GM12878 (cell line): ENCODE results near the gene ZC3H10. TPM values are rescaled to one million over a fixed set of nuclear protein-coding genes. Genes with fewer than 3 reads are reported as not detected.
A peak's percentile ranks its signal among the peaks of the same experiment; 100 is the strongest.

Experiments used
- ATAC-seq: fragments of 200-7000 bp; cut with Tn5 transposase; 3 replicates; pipeline ENCODE4 v1.9.1; 2020; ENCODE audit warnings: mild to moderate bottlenecking, moderate library complexity
- BruUV-seq: library from RNA; stranded (reverse); fragments of 400-500 nt; replicated peaks from 2 replicates; lab custom pipeline; 2021; lab: Mats Ljungman, UMichigan
- CTCF ChIA-PET: fragments of 300-600 bp; sonication (Branson Sonifier 250); formaldehyde crosslinking; extraction: SDS; loops from one replicate; lab custom pipeline; 2021; ENCODE audit warnings: inconsistent platforms; lab: Yijun Ruan, JAX
- POLR2A ChIA-PET: fragments of 350-600 bp; formaldehyde crosslinking; extraction: SDS; loops from one replicate; lab custom pipeline; 2021; ENCODE audit warnings: inconsistent platforms; lab: Charles Lee
- RAD21 ChIA-PET: fragments of 300-600 bp; sonication (Branson Sonifier 250); formaldehyde crosslinking; loops from one replicate; lab custom pipeline; 2023; ENCODE audit warnings: antibody characterized with exemption; ENCODE audit not compliant: unreplicated experiment; lab: Charles Lee
- SMC1A ChIA-PET: fragments of 300-600 bp; sonication (Branson Sonifier 250); formaldehyde crosslinking; loops from one replicate; lab custom pipeline; 2023; ENCODE audit not compliant: unreplicated experiment, uncharacterized antibody; lab: Charles Lee
- DNase-seq: peaks from one replicate; pipeline ENCODE4 v3.0.0-alpha.2; 2011; ENCODE audit warnings: low read depth, low spot score
- FAIRE-seq: peaks from 3 replicates; lab custom pipeline; 2011; peaks lifted over from hg19 to GRCh38; lab: Jason Lieb, UNC
- H2AFZ ChIP-seq: 2 replicates; pipeline ENCODE4 v1.6.0; 2011; ENCODE audit warnings: low read depth, low read length, control low read depth; ENCODE audit not compliant: control insufficient read depth
- H3K27ac ChIP-seq: 2 replicates; pipeline ENCODE4 v1.5.1; 2011; ENCODE audit warnings: control low read depth; ENCODE audit not compliant: control insufficient read depth, insufficient read depth
- H3K27me3 ChIP-seq, 2 experiments: replicated peaks in 1 of 2; 2 replicates each; pipeline versions ENCODE4 v1.6.0 to v1.6.1; 2011; ENCODE audit warnings: low read length in 1 of 2; ENCODE audit not compliant: control insufficient read depth in 2 of 2, insufficient read depth in 2 of 2
- H3K36me3 ChIP-seq, 2 experiments: 2 replicates each; pipeline ENCODE4 v1.5.1; 2011; ENCODE audit warnings: low read length in 1 of 2; ENCODE audit not compliant: control insufficient read depth in 2 of 2, insufficient read depth in 2 of 2
- H3K4me1 ChIP-seq: 2 replicates; pipeline ENCODE4 v1.6.1; 2011; ENCODE audit warnings: mild to moderate bottlenecking, low read length, moderate library complexity, mixed read lengths; ENCODE audit not compliant: control insufficient read depth, insufficient read depth
- H3K4me2 ChIP-seq: 2 replicates; pipeline ENCODE4 v1.6.0; 2011; ENCODE audit warnings: control low read depth; ENCODE audit not compliant: control insufficient read depth, insufficient read depth
- H3K4me3 ChIP-seq: fragments of 200-600 bp; sonication (generic); 2 replicates; pipeline ENCODE4 v1.5.1; 2016
- H3K79me2 ChIP-seq: 2 replicates; pipeline ENCODE4 v1.6.0; 2011; ENCODE audit warnings: low read length; ENCODE audit not compliant: control insufficient read depth, insufficient read depth
- H3K9ac ChIP-seq: 2 replicates; pipeline ENCODE4 v1.8.0; 2011; ENCODE audit warnings: low read length, control low read depth, mixed read lengths; ENCODE audit not compliant: control insufficient read depth, insufficient read depth
- H3K9me3 ChIP-seq: replicated peaks from 3 replicates; pipeline ENCODE4 v1.5.1; 2011; ENCODE audit warnings: mild to moderate bottlenecking, low read length; ENCODE audit not compliant: control insufficient read depth, insufficient read depth
- H4K20me1 ChIP-seq: 2 replicates; pipeline ENCODE4 v1.6.0; 2011; ENCODE audit not compliant: control insufficient read depth, insufficient read depth
- ATF2 ChIP-seq: IDR thresholded peaks from 2 replicates; pipeline ENCODE4 v1.6.1; 2012; ENCODE audit warnings: low read length, inconsistent platforms
- BMI1 ChIP-seq: fragments of 450-650 bp; IDR thresholded peaks from 2 replicates; pipeline ENCODE4 v1.6.1; 2016; ENCODE audit warnings: mild to moderate bottlenecking, moderate library complexity, borderline replicate concordance
- CBX5 ChIP-seq: sonication (generic); IDR thresholded peaks from 2 replicates; pipeline ENCODE4 v1.6.1; 2016; ENCODE audit warnings: low read depth, moderate library complexity, mild to moderate bottlenecking, inconsistent platforms
- DPF2 ChIP-seq: fragments of 450-650 bp; IDR thresholded peaks from 2 replicates; pipeline ENCODE4 v1.6.1; 2017; ENCODE audit warnings: mild to moderate bottlenecking
- E2F4 ChIP-seq: IDR thresholded peaks from 2 replicates; pipeline ENCODE4 v1.6.1; 2012; ENCODE audit warnings: low read depth, low read length, improper control_type of control experiment
- FOS ChIP-seq: IDR thresholded peaks from 3 replicates; pipeline ENCODE4 v1.6.1; 2011; ENCODE audit warnings: borderline replicate concordance; ENCODE audit not compliant: insufficient read length; ENCODE audit errors: extremely low read depth
- HDGF ChIP-seq: fragments of 450-650 bp; IDR thresholded peaks from 2 replicates; pipeline ENCODE4 v1.6.1; 2016; ENCODE audit warnings: antibody characterized with exemption
- IKZF2 ChIP-seq, 2 experiments: fragments of 450-650 bp; IDR thresholded peaks; 2 replicates each; pipeline ENCODE4 v1.6.1; 2017; ENCODE audit warnings: mild to moderate bottlenecking in 2 of 2, moderate library complexity in 2 of 2
- IRF3 ChIP-seq: fragments of 450-650 bp; IDR thresholded peaks from 2 replicates; pipeline ENCODE4 v1.6.1; 2014; ENCODE audit warnings: mild to moderate bottlenecking
- LARP7 ChIP-seq: fragments of 450-650 bp; IDR thresholded peaks from 2 replicates; pipeline ENCODE4 v1.6.1; 2017; ENCODE audit warnings: mild to moderate bottlenecking
- NR2C1 ChIP-seq: fragments of 450-650 bp; IDR thresholded peaks from 2 replicates; pipeline ENCODE4 v1.6.1; 2017; ENCODE audit warnings: antibody characterized with exemption, mild to moderate bottlenecking, moderate library complexity
- NRF1 ChIP-seq: conservative IDR thresholded peaks from 2 replicates; pipeline ENCODE4 v1.6.1; 2011; ENCODE audit warnings: mild to moderate bottlenecking, low read depth, low read length, improper control_type of control experiment
- PAX5 ChIP-seq: IDR thresholded peaks from 2 replicates; pipeline ENCODE4 v1.6.1; 2011; ENCODE audit warnings: low read depth, low read length, borderline replicate concordance
- RELB ChIP-seq: fragments of 450-650 bp; IDR thresholded peaks from 2 replicates; pipeline ENCODE4 v1.6.1; 2017; ENCODE audit warnings: low read depth, mild to moderate bottlenecking, moderate library complexity
- SIN3A ChIP-seq: IDR thresholded peaks from 2 replicates; pipeline ENCODE4 v1.6.1; 2012; ENCODE audit warnings: low read depth, low read length, improper control_type of control experiment
- SMC3 ChIP-seq: IDR thresholded peaks from 2 replicates; pipeline ENCODE4 v1.6.1; 2011; ENCODE audit warnings: low read length, improper control_type of control experiment, borderline replicate concordance
- SREBF2 ChIP-seq: IDR thresholded peaks from 2 replicates; pipeline ENCODE4 v1.6.1; 2012; ENCODE audit warnings: mild to moderate bottlenecking, low read length
- SRF ChIP-seq, 2 experiments: IDR thresholded peaks; 2 replicates each; pipeline ENCODE4 v1.6.1; 2011; ENCODE audit warnings: low read depth in 2 of 2, low read length in 2 of 2, mild to moderate bottlenecking in 1 of 2, moderate library complexity in 1 of 2
- WGBS: methylation state at CpG from one replicate; pipeline ENCODE4 v1.1.6; 2016; ENCODE audit warnings: low lambda C conversion rate; ENCODE audit not compliant: insufficient replicate concordance, insufficient coverage; ENCODE audit errors: missing lambda C conversion rate; 5-methylcytosine and 5-hydroxymethylcytosine counted together
- in situ Hi-C: fragments of 300-500 bp; cut with MboI; formaldehyde crosslinking; loops from 9 replicates; pipeline ENCODE4 v1.14.3; 2018; ENCODE audit warnings: mixed read lengths
- intact Hi-C: fragments of 100-400 bp; cut with micrococcal nuclease; formaldehyde crosslinking; loops from one replicate; pipeline ENCODE4 v1.14.2; 2022; ENCODE audit not compliant: unreplicated experiment
- polyA plus RNA-seq, 11 experiments: library from polyadenylated mRNA; depleted of rRNA in 4 of 11; unstranded in 6 of 11; stranded (reverse) in 5 of 11; fragments of >200 nt; fragmentation: Nextera tagmentation in 4 of 11; fragmentation: Illumina TruSeq in 1 of 11; extraction: Ambion mirVana in 4 of 11; extraction: Trizol in 1 of 11; gene quantifications; 1 replicate in 1 of 11; 2 replicates in 10 of 11; pipeline versions ENCODE4 v1.2.1 to v1.2.3, GENCODE V29; 2011 to 2016; ENCODE audit warnings: inconsistent platforms in 2 of 11, missing spikeins in 2 of 11, low read depth in 1 of 11
- total RNA-seq, 4 experiments: library from RNA; depleted of rRNA in 3 of 4; stranded (reverse); fragments of >200 nt in 3 of 4; fragmentation: Illumina TruSeq in 1 of 4; extraction: Trizol in 1 of 4; gene quantifications; 2 replicates each; pipeline versions ENCODE4 v1.2.1 to v1.2.3, GENCODE V29; 2013 to 2021

The ZC3H10 gene
- total and polyA plus RNA-seq, 10 of the 15 experiments (the other 5 are each of a cell fraction or from before 2014, with no cell fraction given), result 0.56 to 6.4 (median 3.7) TPM

- H3K4me3 ChIP-seq, result peak within 1 kb of the TSS; percentile 84
- H3K4me2 ChIP-seq, result peak within 1 kb of the TSS; percentile 97
- H2AFZ ChIP-seq, result peak within 1 kb of the TSS; percentile 88
- DNase-seq (peak; percentile 66), ATAC-seq (peak; percentile 94), FAIRE-seq (no peak)
- H3K4me1 ChIP-seq, result peaks cover 15% of the 10 kb centered on the region
- in situ Hi-C loops, result no loop called here
- intact Hi-C loops, result loop anchor here (1.0 to 5.0 kb wide), 2 partner anchors 26 to 35 kb away; partner anchors contain the start of genes RPL41 and ZC3H10
- no peaks in the 10 kb centered on the region for H3K27me3 ChIP-seq
- H3K27ac ChIP-seq, result peak within 1 kb of the TSS; percentile 95
- peaks cover 19% of the 10 kb centered on the region for H3K79me2 ChIP-seq
- ChIA-PET RAD21 (interaction anchor here (1.0 to 1.9 kb wide), 3 partner anchors 25 to 37 kb away, joined by 7 to 10 read pairs (median 10); partner anchors contain the start of genes ESYT1, SMARCC2 and ZC3H10), CTCF (interaction anchor here (0.6 to 2.3 kb wide), 6 partner anchors 12 to 927 kb away, joined by 3 to 8 read pairs (median 3); partner anchors contain the start of genes NEMP1, SMARCC2 and ZC3H10), SMC1A (interaction anchor here (0.7 to 1.4 kb wide), 4 partner anchors 9 to 34 kb away, joined by 3 to 6 read pairs (median 5); partner anchors contain the start of genes ESYT1 and ZC3H10), POLR2A (interaction anchor here (0.5 to 2.0 kb wide), 12 partner anchors 9 to 147 kb away, joined by 3 to 17 read pairs (median 3); partner anchors contain the start of genes ESYT1, RNF41, RPL41 and ZC3H10)
- peak within 1 kb of the TSS; percentile 95 for H3K9ac ChIP-seq
- H4K20me1 ChIP-seq, result no peaks in the 10 kb centered on the region
- peaks cover 0 to 4% of the 10 kb centered on the region in 2 experiments; a peak in 1 of 4 replicates for H3K36me3 ChIP-seq
- 1% methylated on average over 37 of the region's 37 CpGs for WGBS
- no TSS peak for BruUV-seq
- H3K9me3 ChIP-seq, result no peaks in the 10 kb centered on the region
- TF ChIP-seq CBX5 (no peak), RELB (0 out of 2 replicates have a peak, but pooled peaks have one; percentile 58), HDGF (0 out of 2 replicates have a peak, but pooled peaks have one; percentile 32), SMC3 (no peak), BMI1 (no peak), NRF1 (no peak), FOS (no peak), DPF2 (no peak), IRF3 (no peak), PAX5 (peak; percentile 64; the same call in 1 of the 2 replicates), E2F4 (no peak; the same call in 1 of the 2 replicates), IKZF2 (IDR thresholded peaks at IDR 0.05) (peak in 1 of 2 experiments; percentile 40; a peak in 1 of 4 replicates), ATF2 (no peak), SIN3A (peak; percentile 77), LARP7 (no peak), SRF (IDR thresholded peaks at IDR 0.05; ENCODE audit: low read depth in 2 of 2, low read length in 2 of 2) (peak in 1 of 2 experiments; percentile 71; a peak in 1 of 4 replicates), SREBF2 (no peak), NR2C1 (peak; percentile 90)
Measured at GRCh38 chr12:56152132-56152755, 34.2 kb downstream of the ZC3H10 start, which contains the start of gene MYL6B. Gene MYL6B (plus strand): TSS chr12:56152587. CDS start chr12:56153919, 1,332 bp downstream.
